Lower leg skin (tissue), 3 donors: ENCODE results near the gene TOP2B.

Experiments used
- CTCF ChIP-seq, 3 donors: fragments of 450-650 bp; IDR thresholded peaks; one replicate each; pipeline ENCODE4 v1.5.1; 2016; ENCODE audit warnings: antibody characterized with exemption in 3 of 3, mild to moderate bottlenecking in 3 of 3, moderate library complexity in 2 of 3
- POLR2A ChIP-seq, 2 donors: fragments of 450-650 bp; IDR thresholded peaks; one replicate each; pipeline ENCODE4 v1.6.1; 2016 to 2017; ENCODE audit warnings: antibody characterized with exemption in 2 of 2, mild to moderate bottlenecking in 1 of 2, moderate library complexity in 1 of 2

- TF ChIP-seq CTCF (IDR thresholded peaks at IDR 0.05) (no peak), POLR2A (IDR thresholded peaks at IDR 0.05) (no peak)
Observed at GRCh38 chr3:25578059-25578458, 86.6 kb downstream of the TOP2B start.
